HAP-1 (cell line): ENCODE results near the gene STK38L.

Experiments used
- DNase-seq, 2 experiments: peaks; one replicate each; pipeline ENCODE4 v3.0.0-alpha.2; 2016 to 2020; ENCODE audit warnings: low spot score in 2 of 2
- H3K27me3 ChIP-seq: fragments of 250-450 bp; sonication (Bioruptor Pico); 2 replicates; pipeline ENCODE4 v1.5.1; 2020; ENCODE audit warnings: low read depth, mild to moderate bottlenecking, moderate library complexity
- H3K36me3 ChIP-seq: fragments of 250-450 bp; sonication (Bioruptor Pico); replicated peaks from 2 replicates; pipeline ENCODE4 v1.5.1; 2020; ENCODE audit warnings: mild to moderate bottlenecking
- H3K4me1 ChIP-seq: fragments of 250-450 bp; sonication (Bioruptor Pico); 2 replicates; pipeline ENCODE4 v1.5.1; 2020; ENCODE audit warnings: mild to moderate bottlenecking
- H3K4me3 ChIP-seq: fragments of 250-450 bp; sonication (Bioruptor Pico); 2 replicates; pipeline ENCODE4 v1.5.1; 2020; ENCODE audit warnings: mild to moderate bottlenecking, moderate library complexity
- H3K9me3 ChIP-seq: fragments of 250-450 bp; sonication (Bioruptor Pico); 2 replicates; pipeline ENCODE4 v1.5.1; 2020; ENCODE audit warnings: mild to moderate bottlenecking, moderate library complexity
- in situ Hi-C: fragments of 300-500 bp; cut with MboI; formaldehyde crosslinking; loops from 3 replicates; pipeline ENCODE4 v1.14.3; 2020; ENCODE audit warnings: low sequenced_read_pairs, inconsistent platforms, mixed read lengths

Gene STK38L

DNA sequence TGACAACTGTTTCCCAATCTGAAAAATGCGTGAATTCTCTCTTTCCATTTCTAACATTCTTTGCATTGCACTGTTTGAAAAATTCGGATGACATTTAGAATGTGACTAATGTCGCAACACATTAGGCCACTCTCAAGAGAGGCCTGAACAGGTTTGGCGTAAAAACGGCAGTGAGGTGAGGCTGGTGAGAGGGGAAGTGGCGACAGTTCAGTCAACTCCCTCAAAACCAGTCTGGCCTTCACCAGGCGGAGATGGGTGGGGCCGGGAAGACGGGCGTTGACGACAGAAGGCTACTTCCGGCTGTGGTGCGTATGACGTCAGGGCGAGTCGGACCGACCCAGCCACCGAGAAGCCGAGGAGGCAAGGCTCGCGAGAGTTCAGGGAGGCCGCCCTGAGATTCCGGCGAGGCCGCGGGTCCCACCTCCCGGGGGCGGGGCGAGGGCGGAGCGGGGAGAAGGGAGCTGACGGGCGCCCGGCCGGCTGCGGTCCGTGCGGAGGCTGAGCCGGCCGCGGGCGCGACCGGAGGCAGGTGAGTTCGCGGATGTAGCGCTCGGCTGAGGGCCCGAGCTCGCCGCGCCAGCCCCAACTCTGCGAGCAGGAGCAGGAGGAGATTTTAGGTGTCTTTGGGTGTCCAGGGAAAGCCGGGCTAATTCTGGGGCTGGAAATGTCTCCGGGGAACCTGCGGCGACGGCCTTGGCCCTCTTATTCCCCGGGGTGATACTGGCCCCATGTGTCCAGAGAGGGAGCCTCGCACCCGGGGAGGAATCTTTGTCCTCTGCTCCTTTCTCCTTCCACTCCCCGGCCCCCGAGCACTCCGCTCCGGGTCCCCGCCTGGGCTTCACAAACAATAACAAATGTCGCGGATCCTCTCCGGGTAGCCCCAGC, at the start of gene STK38L:
Gene STK38L, plus strand, starts transcription at position 483 of the 885 bp plus-strand sequence. CDS start 53,435 bp downstream, outside the sequence.
- Histone ChIP-seq H3K4me3 (peak within 1 kb of the TSS; percentile 71), H3K36me3 (no peaks in the 10 kb centered on the region), H3K9me3 (no peaks in the 10 kb centered on the region), H3K27me3 (no peaks in the 10 kb centered on the region), H3K4me1 (peaks cover 25% of the 10 kb centered on the region)
- in situ Hi-C loops, result loop anchor here (10.0 kb wide), 1 partner anchor 51 kb away; no protein-coding TSS in a partner anchor
- peak; percentile 88 to 99 for DNase-seq

DNA sequence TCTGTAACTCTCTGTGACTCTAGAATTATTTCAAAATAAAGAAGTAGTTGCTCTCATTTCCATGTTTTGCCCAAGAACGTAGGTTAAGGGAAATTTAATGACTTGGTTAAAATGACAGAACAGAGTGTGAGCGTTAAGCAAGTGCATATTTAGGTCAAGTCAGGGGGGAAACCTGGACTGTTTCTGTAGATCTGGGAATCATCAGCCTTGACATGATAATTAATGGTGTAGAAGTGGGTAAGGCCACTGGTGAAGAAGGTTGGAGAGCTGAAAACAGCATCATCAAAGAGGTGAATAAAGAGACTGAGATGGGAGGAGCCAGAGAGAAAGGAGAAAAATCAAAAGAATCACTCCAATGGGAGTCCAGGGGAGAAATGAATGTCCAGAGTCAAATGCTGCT, 49.4 kb upstream of the STK38L start:
- no peak for DNase-seq
- Histone ChIP-seq H3K9me3 (no peaks in the 10 kb centered on the region), H3K27me3 (no peaks in the 10 kb centered on the region), H3K4me1 (peaks cover 11% of the 10 kb centered on the region), H3K4me3 (no peak overlapping the region), H3K36me3 (no peaks in the 10 kb centered on the region)
- in situ Hi-C loops, result no loop called here

DNA sequence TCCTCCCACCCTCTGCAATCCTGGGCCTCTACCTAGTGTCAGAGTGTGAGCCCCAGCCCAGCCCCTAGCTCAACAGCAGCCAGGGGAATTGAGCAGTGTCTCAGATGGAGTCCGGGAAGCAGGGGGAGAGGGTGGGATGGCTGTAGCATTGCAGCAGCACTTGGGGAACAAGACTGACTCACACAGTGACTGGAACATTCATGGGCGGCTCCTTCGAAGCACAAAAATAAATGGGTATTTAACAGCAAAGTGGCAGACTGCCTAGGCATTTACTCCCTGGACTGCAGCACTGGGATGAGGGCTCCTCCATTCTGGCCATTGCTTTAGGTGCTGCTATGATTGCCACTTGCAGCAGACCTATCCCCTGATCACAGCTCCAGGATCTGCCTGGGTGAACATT, 46.0 kb upstream of the STK38L start:
- Histone ChIP-seq H3K4me1 (peaks cover 19% of the 10 kb centered on the region), H3K36me3 (no peaks in the 10 kb centered on the region), H3K27me3 (no peaks in the 10 kb centered on the region), H3K4me3 (no peak overlapping the region), H3K9me3 (no peaks in the 10 kb centered on the region)
- no peak for DNase-seq
- in situ Hi-C loops, result no loop called here

DNA sequence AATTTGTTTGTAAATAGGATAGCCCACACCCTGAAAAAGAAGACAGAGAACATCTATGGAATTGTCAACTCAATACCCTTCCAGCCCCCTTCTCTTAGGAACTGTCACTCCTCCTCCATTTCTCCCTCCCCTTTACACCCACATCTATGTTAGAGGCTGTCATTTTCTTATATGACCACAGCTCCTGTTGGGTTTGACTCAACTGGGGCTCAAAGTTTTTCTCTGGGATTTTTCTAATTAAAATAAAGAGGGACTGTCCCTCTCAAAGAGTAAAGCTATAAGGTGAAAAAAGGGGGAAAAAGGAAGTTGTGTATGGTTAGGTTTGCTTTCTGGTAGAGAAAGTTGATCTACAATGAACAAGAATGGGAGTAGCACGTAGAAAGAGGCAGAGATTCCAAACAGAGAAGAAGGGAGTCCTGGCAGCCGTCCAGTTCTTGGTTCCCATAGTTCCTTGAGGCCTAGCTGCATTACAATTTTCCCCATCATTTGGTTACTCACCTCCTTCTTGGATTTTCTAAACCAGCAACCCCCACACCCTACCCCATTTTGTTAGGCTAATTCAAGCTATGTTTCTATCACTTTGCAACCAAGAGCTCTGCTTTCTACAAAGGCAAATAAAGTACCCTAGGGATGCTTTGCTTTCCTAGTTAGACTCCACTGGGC, 44.3 kb upstream of the STK38L start:
- Histone ChIP-seq H3K27me3 (no peaks in the 10 kb centered on the region), H3K9me3 (no peaks in the 10 kb centered on the region), H3K4me1 (peaks cover 19% of the 10 kb centered on the region), H3K4me3 (no peak overlapping the region), H3K36me3 (no peaks in the 10 kb centered on the region)
- DNase-seq, result peak in 1 of 2 experiments; percentile 72
- in situ Hi-C loops, result no loop called here

DNA sequence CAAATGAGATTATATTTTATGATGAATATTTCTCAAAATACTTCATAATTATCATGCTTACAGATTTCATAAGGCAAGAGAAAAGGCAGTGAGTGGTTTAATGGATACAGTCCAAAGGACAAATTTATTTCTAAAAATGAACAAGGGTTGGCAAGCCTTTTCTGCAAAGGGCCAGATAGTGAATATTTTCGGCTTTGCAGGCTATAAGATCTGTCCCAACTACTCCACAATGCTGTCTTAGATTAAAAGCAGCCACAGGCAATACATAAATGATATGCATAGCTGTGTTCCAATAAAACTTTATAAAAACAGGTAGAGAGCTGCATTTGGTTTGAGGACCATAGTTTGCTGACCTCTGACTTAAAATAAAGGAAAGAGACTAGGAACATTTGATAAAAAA, 42.9 kb upstream of the STK38L start:
- H3K4me1 ChIP-seq, result peaks cover 19% of the 10 kb centered on the region
- in situ Hi-C loops, result no loop called here
- H3K27me3 ChIP-seq, result no peaks in the 10 kb centered on the region
- DNase-seq, result no peak
- no peaks in the 10 kb centered on the region for H3K36me3 ChIP-seq
- no peaks in the 10 kb centered on the region for H3K9me3 ChIP-seq
- no peak overlapping the region for H3K4me3 ChIP-seq

DNA sequence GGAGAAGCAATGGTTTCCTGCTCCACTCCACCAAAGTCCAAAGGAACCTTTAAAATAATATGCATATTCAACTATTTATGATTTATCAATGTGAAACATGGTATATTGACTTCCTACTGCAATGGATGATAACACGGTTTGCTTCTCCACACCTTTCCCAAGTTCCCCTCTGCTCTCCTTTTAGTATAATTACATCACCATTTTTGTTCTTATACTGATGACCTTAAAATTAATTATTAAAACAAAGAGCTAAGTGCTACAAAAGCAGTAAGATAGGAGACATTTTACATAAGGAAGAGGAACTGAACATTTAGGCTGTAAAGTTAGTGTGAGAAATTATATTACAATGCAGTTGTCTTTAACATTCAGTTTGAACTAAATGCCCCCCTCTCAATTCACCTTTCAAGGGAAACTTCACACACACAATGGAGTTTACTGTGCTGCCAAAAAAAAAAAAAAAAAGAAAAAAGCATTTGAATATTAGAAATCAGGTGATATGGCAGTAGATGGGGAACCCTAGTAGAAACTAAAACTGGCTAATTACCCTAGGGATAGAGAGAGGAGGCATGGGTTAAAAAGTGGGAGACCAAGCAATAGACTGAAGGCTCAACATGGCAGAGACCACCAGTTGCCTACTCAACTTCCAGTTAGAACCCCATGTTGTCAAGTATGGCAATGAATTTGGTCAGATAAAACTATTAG, 37.1 kb upstream of the STK38L start:
- Histone ChIP-seq H3K36me3 (no peaks in the 10 kb centered on the region), H3K4me3 (no peak overlapping the region), H3K27me3 (no peaks in the 10 kb centered on the region), H3K9me3 (no peaks in the 10 kb centered on the region), H3K4me1 (no peaks in the 10 kb centered on the region)
- in situ Hi-C loops, result no loop called here
- DNase-seq, result no peak

DNA sequence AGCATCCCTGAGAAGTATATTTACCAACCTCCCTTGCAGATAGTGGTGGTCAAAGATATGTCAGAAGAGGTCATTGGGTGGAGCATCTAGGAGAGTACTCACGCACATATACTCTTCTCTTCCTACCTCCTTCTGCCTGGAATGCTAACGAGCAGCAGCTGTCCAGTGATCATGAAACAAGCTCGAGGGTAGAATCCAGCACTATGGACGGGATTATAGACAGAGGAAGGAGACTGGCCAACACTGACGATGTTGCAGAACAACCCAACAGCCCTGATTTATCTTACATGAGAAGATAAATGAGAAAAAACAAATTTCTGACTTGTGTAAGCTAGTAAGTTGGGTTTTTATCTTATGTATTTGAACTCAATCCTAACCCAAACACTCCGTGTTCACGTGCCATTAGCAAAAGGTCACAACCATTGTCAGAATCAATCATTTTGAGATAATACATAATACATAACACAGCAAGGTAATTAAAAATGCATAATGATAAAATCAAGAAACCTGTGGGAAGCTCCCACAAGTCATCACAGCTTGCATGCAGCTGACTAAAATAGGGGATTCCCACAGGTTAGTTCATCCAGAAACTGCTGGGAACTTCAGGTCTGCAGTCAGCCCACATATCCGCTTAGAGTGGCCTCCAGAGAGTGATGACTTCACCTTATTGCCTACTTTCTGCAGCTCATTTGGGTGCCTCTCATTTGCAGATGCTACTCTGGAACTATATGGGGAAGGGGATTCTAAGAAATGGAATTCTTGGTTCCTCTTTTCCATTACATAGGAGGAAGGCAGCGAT, 36.3 kb upstream of the STK38L start:
- H3K27me3 ChIP-seq, result no peaks in the 10 kb centered on the region
- no peak for DNase-seq
- no peaks in the 10 kb centered on the region for H3K9me3 ChIP-seq
- in situ Hi-C loops, result no loop called here
- H3K4me3 ChIP-seq, result no peak overlapping the region
- no peaks in the 10 kb centered on the region for H3K36me3 ChIP-seq
- no peaks in the 10 kb centered on the region for H3K4me1 ChIP-seq

DNA sequence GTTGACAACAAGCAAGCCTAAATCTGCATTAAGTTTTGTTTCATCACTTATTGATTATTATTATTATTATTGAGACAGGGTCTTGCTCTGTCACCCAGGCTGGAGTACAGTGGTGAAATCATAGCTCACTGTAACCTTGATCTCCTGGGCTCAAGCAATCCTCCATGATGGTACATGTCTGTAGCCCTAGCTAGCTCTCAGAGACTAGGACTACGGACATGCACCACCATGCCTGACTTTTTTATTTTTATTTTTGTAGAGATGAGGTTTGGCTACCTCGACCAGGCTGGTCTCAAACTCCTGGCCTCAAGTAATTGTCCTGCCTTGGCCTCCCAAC, 35.7 kb upstream of the STK38L start:
- in situ Hi-C loops, result no loop called here
- DNase-seq, result no peak
- Histone ChIP-seq H3K36me3 (no peaks in the 10 kb centered on the region), H3K27me3 (no peaks in the 10 kb centered on the region), H3K4me3 (no peak overlapping the region), H3K9me3 (no peaks in the 10 kb centered on the region), H3K4me1 (no peaks in the 10 kb centered on the region)

DNA sequence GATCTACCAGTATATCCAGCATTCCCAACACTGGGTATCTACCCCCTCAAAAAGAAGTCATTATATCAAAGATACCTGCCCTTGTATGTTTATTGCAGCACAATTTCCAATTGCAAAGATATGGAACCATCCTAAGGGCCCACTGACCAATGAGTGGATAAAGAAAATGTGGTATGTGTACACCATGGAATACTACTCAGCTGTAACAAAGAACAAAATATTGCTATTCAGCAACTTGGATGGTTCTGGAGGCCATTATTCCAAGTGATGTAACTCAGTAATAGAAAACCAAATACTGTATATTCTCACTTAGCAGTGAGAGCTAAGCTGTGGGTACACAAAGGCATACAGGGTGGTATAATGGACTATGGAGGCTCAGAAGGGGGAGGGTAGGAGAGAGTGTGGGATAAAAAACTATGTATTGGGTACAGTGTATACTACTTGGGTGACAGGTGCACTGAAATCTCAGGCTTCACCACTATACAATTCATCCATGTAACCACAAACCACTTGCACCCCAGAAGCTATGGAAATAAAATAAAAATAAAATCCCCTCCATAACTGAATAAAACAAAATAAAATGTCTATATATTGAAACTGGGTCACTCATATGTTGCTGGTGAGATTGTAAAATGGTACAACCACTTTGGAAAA, 34.7 kb upstream of the STK38L start:
- H3K9me3 ChIP-seq, result no peaks in the 10 kb centered on the region
- H3K4me1 ChIP-seq, result no peaks in the 10 kb centered on the region
- in situ Hi-C loops, result no loop called here
- H3K4me3 ChIP-seq, result no peak overlapping the region
- no peaks in the 10 kb centered on the region for H3K27me3 ChIP-seq
- no peaks in the 10 kb centered on the region for H3K36me3 ChIP-seq
- DNase-seq, result no peak

DNA sequence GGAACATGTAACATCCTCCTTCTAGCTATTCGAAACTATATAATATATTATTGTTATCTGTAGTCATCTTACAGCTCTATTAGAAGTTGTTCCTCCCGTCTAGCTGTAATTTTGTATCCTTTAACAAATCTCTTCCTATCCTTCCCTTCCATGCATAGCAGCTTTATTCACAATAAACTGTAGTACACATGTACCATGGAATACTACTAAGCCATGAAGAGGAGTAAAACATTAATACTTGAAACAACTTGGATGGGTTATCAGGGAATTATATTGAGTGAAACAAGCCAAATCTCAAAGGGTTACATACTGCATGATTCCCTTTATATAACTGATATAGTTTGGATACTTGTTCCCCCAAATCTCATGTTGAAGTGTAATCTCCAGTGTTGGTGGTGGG, 33.9 kb upstream of the STK38L start:
- in situ Hi-C loops, result no loop called here
- Histone ChIP-seq H3K9me3 (no peaks in the 10 kb centered on the region), H3K4me3 (no peak overlapping the region), H3K27me3 (no peaks in the 10 kb centered on the region), H3K36me3 (no peaks in the 10 kb centered on the region), H3K4me1 (no peaks in the 10 kb centered on the region)
- DNase-seq, result no peak

DNA sequence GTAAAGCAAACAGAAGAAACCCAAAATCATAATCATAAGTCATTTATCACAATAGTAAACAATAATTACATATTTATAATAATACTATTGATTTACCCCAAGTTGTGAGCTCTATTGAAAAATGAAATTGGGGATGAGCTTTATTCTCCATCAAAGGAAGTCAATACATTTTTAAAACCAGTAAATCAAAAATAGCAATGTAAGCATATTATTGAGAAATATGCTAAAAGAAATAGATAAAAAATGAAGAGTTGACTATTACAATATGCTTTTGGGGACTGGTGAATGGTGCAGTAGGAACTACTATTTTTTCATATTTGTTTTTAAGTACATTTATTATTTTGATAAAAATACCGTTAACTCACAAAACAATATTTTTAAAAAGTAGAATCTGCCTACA, 31.2 kb upstream of the STK38L start:
- no peaks in the 10 kb centered on the region for H3K4me1 ChIP-seq
- H3K9me3 ChIP-seq, result no peaks in the 10 kb centered on the region
- no peak for DNase-seq
- no peaks in the 10 kb centered on the region for H3K36me3 ChIP-seq
- in situ Hi-C loops, result no loop called here
- H3K4me3 ChIP-seq, result no peak overlapping the region
- no peaks in the 10 kb centered on the region for H3K27me3 ChIP-seq

DNA sequence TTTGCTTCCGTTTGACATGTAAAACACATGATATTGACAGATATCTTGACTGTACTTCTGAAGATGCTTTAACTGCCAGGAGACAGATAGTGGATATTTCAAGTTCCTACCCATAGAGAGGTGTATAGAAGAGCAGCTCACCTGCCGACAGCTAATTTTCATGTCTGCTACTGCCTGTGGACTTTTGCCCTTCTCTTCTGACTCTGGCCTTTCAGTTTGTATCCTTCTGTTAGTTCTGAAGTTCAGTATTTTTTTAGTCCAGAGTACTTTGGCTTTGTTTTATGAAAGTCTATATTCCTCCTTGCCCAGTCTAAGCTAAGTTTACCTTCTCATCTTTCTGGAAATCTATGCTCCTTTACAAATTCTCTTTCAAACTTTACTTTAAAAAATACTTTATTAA, 30.8 kb upstream of the STK38L start:
- in situ Hi-C loops, result no loop called here
- Histone ChIP-seq H3K4me3 (no peak overlapping the region), H3K9me3 (no peaks in the 10 kb centered on the region), H3K36me3 (no peaks in the 10 kb centered on the region), H3K4me1 (no peaks in the 10 kb centered on the region), H3K27me3 (no peaks in the 10 kb centered on the region)
- no peak for DNase-seq
